T-helper 9 cell (primary cell): ENCODE results near the gene TESK2.
"Not testable (repeated sequence)": the region's sequence is repeated elsewhere in the genome, so short reads cannot be mapped to it uniquely, and the experiment has no call there.

Experiments
- DNase-seq: peaks from one replicate; pipeline ENCODE4 v3.0.0-alpha.2; 2020

Gene TESK2

GRCh38 chr1:45364294-45364693, 126.7 kb downstream of the TESK2 start:
- no peak for DNase-seq

GRCh38 chr1:45360981-45361380, 130.0 kb downstream of the TESK2 start:
- not testable (repeated sequence) for DNase-seq

GRCh38 chr1:45359882-45360513, 131.0 kb downstream of the TESK2 start:
- peak; percentile 25 for DNase-seq

GRCh38 chr1:45356186-45356585, 134.8 kb downstream of the TESK2 start:
- DNase-seq, result no peak

GRCh38 chr1:45355683-45356082, 135.3 kb downstream of the TESK2 start:
- DNase-seq, result no peak

- DNase-seq, result no peak
These were observed 136.1 kb downstream of the TESK2 start for GRCh38 chr1:45354838-45355237.

GRCh38 chr1:45353685-45354084, 137.3 kb downstream of the TESK2 start:
- DNase-seq, result no peak

- DNase-seq, result no peak
These were observed 139.5 kb downstream of the TESK2 start for GRCh38 chr1:45351508-45351907.

- no peak for DNase-seq
These were observed 141.8 kb downstream of the TESK2 start for GRCh38 chr1:45348966-45349677.

GRCh38 chr1:45348609-45348965, 142.4 kb downstream of the TESK2 start:
- DNase-seq, result no peak

- no peak for DNase-seq
These were observed 142.9 kb downstream of the TESK2 start for GRCh38 chr1:45348020-45348419.

GRCh38 chr1:45346473-45346872, 144.5 kb downstream of the TESK2 start:
- no peak for DNase-seq

- no peak for DNase-seq
These were observed 145.9 kb downstream of the TESK2 start for GRCh38 chr1:45345014-45345413.

- DNase-seq, result no peak
These were observed 146.5 kb downstream of the TESK2 start for GRCh38 chr1:45344499-45344898.

- DNase-seq, result no peak
These were observed 150.0 kb downstream of the TESK2 start for GRCh38 chr1:45340816-45341466.

GRCh38 chr1:45339789-45340558, 151.0 kb downstream of the TESK2 start, which contains the start of the genes MUTYH and TOE1:
TSS of gene MUTYH (minus strand) at chr1:45340440. CDS start at chr1:45334505, 5,935 bp downstream.
TSS of gene TOE1 (plus strand) at chr1:45340170. CDS start at chr1:45340253, 83 bp downstream.
- DNase-seq, result peak; percentile 82

- no peak for DNase-seq
These were observed 153.2 kb downstream of the TESK2 start for GRCh38 chr1:45337630-45338325.

GRCh38 chr1:45335855-45336324, 155.1 kb downstream of the TESK2 start:
- DNase-seq, result no peak

- no peak for DNase-seq
These were observed 156.4 kb downstream of the TESK2 start for GRCh38 chr1:45334308-45335245.

- DNase-seq, result no peak
These were observed 158.6 kb downstream of the TESK2 start for GRCh38 chr1:45332346-45332720.
